Immature natural killer cell (primary cell): ENCODE results near the gene BTBD8. TPM values are rescaled to one million over a fixed set of nuclear protein-coding genes. Genes with fewer than 3 reads are reported as not detected.
"Not testable (repeated sequence)": the region's sequence is repeated elsewhere in the genome, so short reads cannot be mapped to it uniquely, and the experiment has no call there.

Experiments used
- DNase-seq, 3 donors: peaks; one replicate each; pipeline ENCODE4 v3.0.0; 2022; ENCODE audit warnings: mixed read lengths in 1 of 3
- H3K27ac Mint-ChIP-seq, 6 donors: one replicate each; pipeline ENCODE4 v1.8.0; 2020; ENCODE audit warnings: mixed read lengths in 6 of 6, mild to moderate bottlenecking in 5 of 6, inconsistent platforms in 4 of 6, moderate library complexity in 3 of 6
- H3K27me3 Mint-ChIP-seq, 3 donors: one replicate each; pipeline ENCODE4 v1.8.0; 2020 to 2021; ENCODE audit warnings: low read depth in 3 of 3, mild to moderate bottlenecking in 3 of 3, mixed read lengths in 3 of 3, moderate library complexity in 3 of 3, inconsistent platforms in 1 of 3
- H3K36me3 Mint-ChIP-seq, 3 donors: one replicate each; pipeline ENCODE4 v1.8.0; 2020; ENCODE audit warnings: mixed read lengths in 3 of 3, inconsistent platforms in 2 of 3, mild to moderate bottlenecking in 2 of 3
- H3K4me1 Mint-ChIP-seq, 2 donors: one replicate each; pipeline ENCODE4 v1.8.0; 2020; ENCODE audit warnings: inconsistent platforms in 2 of 2, mild to moderate bottlenecking in 2 of 2, mixed read lengths in 2 of 2, moderate library complexity in 1 of 2
- H3K4me3 Mint-ChIP-seq, 5 donors: one replicate each; pipeline ENCODE4 v1.8.0; 2020; ENCODE audit warnings: mild to moderate bottlenecking in 5 of 5, mixed read lengths in 5 of 5, inconsistent platforms in 3 of 5, moderate library complexity in 3 of 5
- H3K9me3 Mint-ChIP-seq, 6 donors: one replicate each; pipeline ENCODE4 v1.8.0; 2020; ENCODE audit warnings: mild to moderate bottlenecking in 6 of 6, mixed read lengths in 6 of 6, inconsistent platforms in 4 of 6, moderate library complexity in 3 of 6
- polyA plus RNA-seq, 3 donors: library from polyadenylated mRNA; unstranded; fragments of 300-500 nt; fragmentation: Illumina TruSeq; gene quantifications; one replicate each; pipeline ENCODE4 v1.2.3, GENCODE V29; 2021

BTBD8 gene
- polyA plus RNA-seq, 3 donors from 2014 or later = 1.5 to 2.3 (median 1.5) TPM

DNA sequence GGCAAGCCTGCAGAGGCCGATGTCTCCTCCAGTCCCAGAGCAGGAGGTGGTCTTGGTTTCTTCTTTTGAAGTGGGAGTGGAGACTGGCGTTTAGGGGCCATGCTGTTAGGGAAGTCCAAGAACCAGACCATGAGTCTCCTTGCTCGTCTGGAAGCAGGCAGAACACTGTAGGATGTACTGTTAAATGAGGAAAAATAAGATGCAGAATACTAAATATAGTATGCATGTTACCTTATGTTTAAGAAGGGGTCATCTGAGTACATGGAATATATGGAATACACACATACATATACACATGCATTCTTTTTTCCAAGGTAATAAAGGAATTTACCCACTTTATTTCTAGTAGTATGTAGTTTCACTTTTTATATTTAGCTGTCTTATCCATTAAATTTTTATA, 4.8 kb upstream of the BTBD8 start, which contains the start of gene SETSIP:
Gene SETSIP, minus strand, starts transcription at position 101 of the 400 bp plus-strand sequence. Its CDS starts 0 bp downstream, at position 101.
- peaks cover 6 to 7% of the 10 kb centered on the region in 2 donors for H3K4me1 Mint-ChIP-seq
- H3K27me3 Mint-ChIP-seq = peaks cover 0 to 2% (median 1%) of the 10 kb centered on the region in 3 donors
- no peak within 1 kb of the TSS for H3K4me3 Mint-ChIP-seq
- no peaks in the 10 kb centered on the region for H3K36me3 Mint-ChIP-seq
- no peak for DNase-seq
- H3K9me3 Mint-ChIP-seq = peaks cover 0 to 1% (median 0%) of the 10 kb centered on the region in 6 donors
- no peak within 1 kb of the TSS for H3K27ac Mint-ChIP-seq

DNA sequence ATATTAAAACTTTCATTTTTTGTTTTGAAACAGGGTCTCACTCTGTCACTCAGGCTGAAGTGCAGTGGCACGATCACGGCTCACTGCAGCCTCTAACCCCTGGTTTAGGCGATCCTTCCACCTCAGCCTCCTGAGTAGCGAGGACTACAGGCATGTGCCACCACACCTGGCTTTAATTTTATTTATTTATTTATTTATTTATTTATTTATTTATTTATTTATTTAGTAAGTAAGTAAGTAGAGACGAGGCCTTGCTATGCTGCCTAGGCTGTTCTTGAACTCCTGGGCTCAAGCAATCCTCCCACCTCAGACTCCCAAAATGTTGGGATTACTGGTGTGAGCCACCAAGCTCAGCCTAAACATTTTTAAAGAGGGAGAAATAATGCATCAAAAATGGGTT, 3.8 kb upstream of the BTBD8 start:
- no peaks in the 10 kb centered on the region for H3K36me3 Mint-ChIP-seq
- DNase-seq = no peak
- no peak overlapping the region for H3K4me3 Mint-ChIP-seq
- no peak overlapping the region for H3K27ac Mint-ChIP-seq
- peaks cover 0 to 1% (median 0%) of the 10 kb centered on the region in 3 donors for H3K27me3 Mint-ChIP-seq
- peaks cover 0 to 1% (median 0%) of the 10 kb centered on the region in 6 donors for H3K9me3 Mint-ChIP-seq
- H3K4me1 Mint-ChIP-seq = peaks cover 6 to 12% of the 10 kb centered on the region in 2 donors

DNA sequence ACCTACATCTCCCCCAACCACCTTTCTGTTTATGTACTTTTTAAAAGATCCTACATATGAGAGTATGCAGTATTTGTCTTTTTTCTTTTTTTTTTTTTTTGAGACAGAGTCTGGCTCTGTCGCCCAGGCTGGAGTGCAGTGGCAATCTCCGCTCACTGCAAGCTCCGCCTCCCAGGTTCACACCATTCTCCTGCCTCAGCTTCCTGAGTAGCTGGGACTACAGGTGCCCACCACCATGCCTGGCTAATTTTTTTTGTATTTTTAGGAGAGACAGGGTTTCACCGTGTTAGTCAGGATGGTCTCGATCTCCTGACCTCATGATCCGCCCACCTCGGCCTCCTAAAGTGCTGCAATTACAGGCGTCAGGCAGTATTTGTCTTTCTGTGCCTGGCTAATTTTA, 2.1 kb upstream of the BTBD8 start:
- H3K9me3 Mint-ChIP-seq, H3K36me3 Mint-ChIP-seq, DNase-seq, H3K4me3 Mint-ChIP-seq, H3K27me3 Mint-ChIP-seq, H3K27ac Mint-ChIP-seq: not testable (repeated sequence)
- H3K4me1 Mint-ChIP-seq = peaks cover 14 to 16% of the 10 kb centered on the region in 2 donors

DNA sequence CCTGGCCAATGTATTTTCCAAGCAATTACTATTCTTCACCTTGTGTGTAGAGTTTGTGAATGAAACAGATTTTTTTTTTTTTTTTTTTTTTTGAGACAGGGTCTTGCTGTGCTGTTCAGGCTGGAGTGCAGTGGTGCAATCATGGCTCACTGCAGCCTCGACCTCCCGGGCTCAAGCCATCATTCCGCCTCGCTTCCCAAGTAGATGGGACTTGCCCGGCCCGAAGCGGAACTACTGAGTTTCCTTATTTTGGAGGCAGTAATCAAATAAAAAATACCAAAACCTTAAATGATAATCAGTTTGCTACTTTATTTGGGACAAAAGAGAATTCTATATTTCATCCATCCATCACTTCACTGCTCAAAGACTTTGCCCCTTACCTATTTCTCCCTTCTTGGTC, 704 bp upstream of the BTBD8 start:
- H3K36me3 Mint-ChIP-seq = peaks cover 0 to 5% (median 0%) of the 10 kb centered on the region in 3 donors
- peak overlapping the region; percentile 46 to 98 (median 96) for H3K4me3 Mint-ChIP-seq
- peaks cover 0 to 1% (median 0%) of the 10 kb centered on the region in 3 donors for H3K27me3 Mint-ChIP-seq
- DNase-seq = no peak
- peaks cover 14 to 16% of the 10 kb centered on the region in 2 donors for H3K4me1 Mint-ChIP-seq
- peak overlapping the region in 2 of 6 donors; percentile 80 to 84 for H3K27ac Mint-ChIP-seq
- peaks cover 0 to 1% (median 0%) of the 10 kb centered on the region in 6 donors for H3K9me3 Mint-ChIP-seq

- peaks cover 14 to 16% of the 10 kb centered on the region in 2 donors for H3K4me1 Mint-ChIP-seq
- H3K9me3 Mint-ChIP-seq = peaks cover 10 to 14% (median 13%) of the 10 kb centered on the region in 6 donors
- peaks cover 0 to 3% (median 1%) of the 10 kb centered on the region in 3 donors for H3K27me3 Mint-ChIP-seq
- H3K36me3 Mint-ChIP-seq = peaks cover 10 to 17% (median 12%) of the 10 kb centered on the region in 3 donors
- peak overlapping the region; percentile 93 to 98 (median 96) for H3K4me3 Mint-ChIP-seq
- H3K27ac Mint-ChIP-seq = peak overlapping the region in 4 of 6 donors; percentile 80 to 96 (median 84)
- no peak for DNase-seq
Measured at GRCh38 chr1:92081031-92081430, 886 bp downstream of the BTBD8 start.

GRCh38 chr1:92084651-92085050, 4.5 kb downstream of the BTBD8 start:
- Mint-ChIP-seq H3K27ac (no peak overlapping the region), H3K4me3 (no peak overlapping the region), H3K9me3 (peaks cover 17 to 23% (median 22%) of the 10 kb centered on the region in 6 donors), H3K27me3 (peaks cover 0 to 3% (median 1%) of the 10 kb centered on the region in 3 donors), H3K4me1 (peaks cover 14 to 15% of the 10 kb centered on the region in 2 donors), H3K36me3 (peaks cover 10 to 29% (median 28%) of the 10 kb centered on the region in 3 donors)
- no peak for DNase-seq

- Mint-ChIP-seq H3K36me3 (peaks cover 10 to 37% (median 35%) of the 10 kb centered on the region in 3 donors), H3K27me3 (peaks cover 0 to 3% (median 0%) of the 10 kb centered on the region in 3 donors), H3K27ac (no peak overlapping the region), H3K9me3 (peaks cover 16 to 23% (median 22%) of the 10 kb centered on the region in 6 donors), H3K4me3 (no peak overlapping the region), H3K4me1 (peaks cover 8 to 9% of the 10 kb centered on the region in 2 donors)
- no peak for DNase-seq
Measured at GRCh38 chr1:92085727-92086126, 5.6 kb downstream of the BTBD8 start.

GRCh38 chr1:92087542-92087941, 7.4 kb downstream of the BTBD8 start:
- DNase-seq = no peak
- H3K27me3 Mint-ChIP-seq = peaks cover 0 to 3% (median 0%) of the 10 kb centered on the region in 3 donors
- H3K4me1 Mint-ChIP-seq = peaks cover 0 to 1% of the 10 kb centered on the region in 2 donors
- peaks cover 16 to 23% (median 22%) of the 10 kb centered on the region in 6 donors for H3K9me3 Mint-ChIP-seq
- no peak overlapping the region for H3K27ac Mint-ChIP-seq
- no peak overlapping the region for H3K4me3 Mint-ChIP-seq
- H3K36me3 Mint-ChIP-seq = peaks cover 10 to 44% (median 40%) of the 10 kb centered on the region in 3 donors

- Mint-ChIP-seq H3K9me3 (peaks cover under 1 to 3% (median 3%) of the 10 kb centered on the region in 6 donors), H3K4me3 (no peak overlapping the region), H3K4me1 (peaks cover 0 to 2% of the 10 kb centered on the region in 2 donors), H3K27me3 (peaks cover 0 to 2% (median 0%) of the 10 kb centered on the region in 3 donors), H3K36me3 (peaks cover 4 to 34% (median 24%) of the 10 kb centered on the region in 3 donors), H3K27ac (no peak overlapping the region)
- DNase-seq = no peak
Measured at GRCh38 chr1:92091625-92092024, 11.5 kb downstream of the BTBD8 start.

GRCh38 chr1:92094090-92094489, 13.9 kb downstream of the BTBD8 start:
- peaks cover 11 to 28% (median 25%) of the 10 kb centered on the region in 3 donors for H3K36me3 Mint-ChIP-seq
- H3K9me3 Mint-ChIP-seq = no peaks in the 10 kb centered on the region
- no peak overlapping the region for H3K27ac Mint-ChIP-seq
- H3K27me3 Mint-ChIP-seq = peaks cover 0 to 2% (median 0%) of the 10 kb centered on the region in 3 donors
- no peak overlapping the region for H3K4me3 Mint-ChIP-seq
- no peak for DNase-seq
- H3K4me1 Mint-ChIP-seq = peaks cover 0 to 2% of the 10 kb centered on the region in 2 donors

DNA sequence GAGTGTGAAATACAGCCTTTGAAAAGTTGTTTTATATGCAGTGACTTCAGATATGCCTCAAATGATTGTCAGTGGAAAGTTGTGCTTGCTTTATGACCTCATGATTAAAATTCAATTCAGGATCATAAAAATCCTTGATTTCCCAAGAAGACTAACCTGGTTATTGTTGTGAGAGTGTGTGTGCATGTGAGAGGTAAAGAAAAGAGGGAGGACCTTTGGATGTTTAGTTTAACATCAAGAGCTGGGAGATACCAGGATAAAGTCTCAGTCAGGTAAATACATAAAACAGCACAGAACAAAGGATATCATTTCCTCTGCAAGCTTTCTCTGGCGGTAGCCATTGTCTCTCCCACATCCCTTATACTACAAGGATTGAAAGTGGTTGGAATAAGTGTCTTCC, 14.4 kb downstream of the BTBD8 start:
- DNase-seq = no peak

GRCh38 chr1:92095874-92096273, 15.7 kb downstream of the BTBD8 start:
- H3K4me3 Mint-ChIP-seq = no peak overlapping the region
- H3K27me3 Mint-ChIP-seq = peaks cover 0 to 2% (median 2%) of the 10 kb centered on the region in 3 donors
- no peak for DNase-seq
- H3K36me3 Mint-ChIP-seq = peaks cover 11 to 17% (median 14%) of the 10 kb centered on the region in 3 donors
- H3K4me1 Mint-ChIP-seq = peaks cover 0 to 2% of the 10 kb centered on the region in 2 donors
- no peaks in the 10 kb centered on the region for H3K9me3 Mint-ChIP-seq
- H3K27ac Mint-ChIP-seq = peak overlapping the region in 1 of 6 donors; percentile 65

More for the DNA sequence above, 14.4 kb downstream of the BTBD8 start:
- Mint-ChIP-seq H3K4me3 (no peak overlapping the region), H3K4me1 (peaks cover 0 to 2% of the 10 kb centered on the region in 2 donors), H3K27ac (no peak overlapping the region), H3K27me3 (peaks cover 0 to 2% (median 0%) of the 10 kb centered on the region in 3 donors), H3K36me3 (peaks cover 11 to 26% (median 22%) of the 10 kb centered on the region in 3 donors), H3K9me3 (no peaks in the 10 kb centered on the region)

DNA sequence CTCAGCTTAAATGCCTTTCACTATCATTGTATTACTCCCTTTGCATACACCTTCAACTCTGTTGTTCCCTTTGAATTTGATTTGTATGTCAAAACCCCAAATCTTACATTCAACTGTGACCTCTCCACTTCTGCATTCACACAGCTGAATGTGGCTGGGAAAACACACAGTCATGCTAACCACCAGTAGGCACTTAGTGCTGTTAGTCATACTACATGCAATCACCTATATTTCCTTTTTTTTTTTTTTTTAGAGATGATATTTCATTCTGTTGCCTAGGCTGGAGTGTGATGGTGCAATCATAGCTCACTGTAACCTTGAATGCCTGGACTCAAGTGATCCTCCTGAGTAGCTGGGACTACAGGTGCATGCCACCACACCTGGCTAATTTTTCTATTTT, 16.2 kb downstream of the BTBD8 start:
- Mint-ChIP-seq H3K36me3 (peaks cover 9 to 16% (median 11%) of the 10 kb centered on the region in 3 donors), H3K27ac (peak overlapping the region in 2 of 6 donors; percentile 65 to 73), H3K9me3 (no peaks in the 10 kb centered on the region), H3K4me3 (no peak overlapping the region), H3K27me3 (peaks cover 0 to 2% (median 2%) of the 10 kb centered on the region in 3 donors), H3K4me1 (peaks cover 0 to 2% of the 10 kb centered on the region in 2 donors)
- DNase-seq = no peak

DNA sequence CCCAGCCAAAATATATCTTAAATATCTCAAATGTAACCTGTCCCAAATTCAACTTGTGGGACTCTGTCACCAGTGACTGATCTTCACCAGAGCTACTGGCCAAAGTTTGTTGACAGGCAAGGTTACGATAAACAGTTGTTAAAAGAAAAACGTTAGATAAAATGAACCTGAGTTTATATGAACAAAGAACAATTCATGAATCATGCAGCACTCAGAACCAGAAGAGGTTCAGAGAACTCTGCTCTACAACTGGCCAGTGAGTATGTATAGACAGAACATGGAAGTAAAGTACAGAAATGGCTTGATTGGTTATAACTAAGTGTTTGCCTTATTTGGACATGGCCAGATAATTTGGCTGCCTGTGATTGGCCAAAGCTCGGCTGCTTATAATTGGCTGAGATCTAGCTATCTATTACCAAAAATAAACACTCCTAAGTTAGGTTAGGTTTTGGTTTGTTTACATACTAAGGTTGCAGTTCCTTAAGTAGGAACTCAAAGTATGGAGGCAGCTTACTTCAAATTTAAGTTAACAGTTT, 25.5 kb downstream of the BTBD8 start:
- H3K27me3 Mint-ChIP-seq = no peaks in the 10 kb centered on the region
- H3K27ac Mint-ChIP-seq = no peak overlapping the region
- peaks cover 13 to 36% (median 16%) of the 10 kb centered on the region in 3 donors for H3K36me3 Mint-ChIP-seq
- no peak for DNase-seq
- no peaks in the 10 kb centered on the region for H3K4me1 Mint-ChIP-seq
- H3K9me3 Mint-ChIP-seq = no peaks in the 10 kb centered on the region
- H3K4me3 Mint-ChIP-seq = no peak overlapping the region
